Measurements from ENCODE around the gene ITPA. TPM values are rescaled to one million over a fixed set of nuclear protein-coding genes. Genes with fewer than 3 reads are reported as not detected.
A peak's percentile ranks its signal among the peaks of the same experiment; 100 is the strongest.

Gene ITPA
- total and polyA plus RNA-seq, 2 of the 8 experiments (the other 6 are each of a cell fraction or from before 2014, with no cell fraction given): 88.2 to 94.0 TPM

DNA sequence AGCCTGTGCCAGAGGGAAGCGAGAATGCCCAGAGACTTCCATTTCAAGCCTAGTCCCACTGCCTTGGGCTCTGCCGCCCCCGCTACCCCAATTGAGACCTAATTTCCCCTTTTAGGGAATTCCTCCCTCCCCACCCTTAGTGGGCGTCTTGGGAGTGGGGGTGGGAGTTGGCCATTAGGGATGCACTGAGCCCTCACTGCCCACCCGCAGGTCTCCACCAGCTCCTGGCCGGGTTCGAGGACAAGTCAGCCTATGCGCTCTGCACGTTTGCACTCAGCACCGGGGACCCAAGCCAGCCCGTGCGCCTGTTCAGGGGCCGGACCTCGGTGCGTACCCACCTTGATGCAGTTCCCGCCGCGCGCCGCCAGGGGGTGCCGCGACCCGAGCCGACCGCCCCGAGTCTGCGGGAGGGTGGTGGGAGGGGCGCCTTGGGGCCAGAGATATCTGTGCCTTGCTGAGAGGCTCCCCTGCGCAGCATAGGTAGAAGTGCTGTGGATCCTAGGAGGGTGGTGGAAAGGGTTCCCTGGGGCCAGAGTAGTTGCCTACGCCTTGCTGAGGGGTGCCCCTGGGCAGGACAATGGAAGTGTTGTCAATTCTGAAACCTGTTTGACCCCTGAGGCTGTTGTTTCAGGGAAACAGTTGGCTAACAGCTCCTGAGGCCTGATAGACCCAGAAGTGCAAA lies 9.2 kb downstream of the ITPA start:
- 27% methylated on average over 30 of the region's 30 CpGs; no CpG with 5 or more reads in 1 of the 2 experiments for WGBS, 2 experiments (ENCODE audit: extremely low coverage in 1 of 2, insufficient coverage in 1 of 2, insufficient read length in 1 of 2, insufficient replicate concordance in 2 of 2, low coverage in 1 of 2, low lambda C conversion rate in 2 of 2, missing lambda C conversion rate in 1 of 2)
- H3K23ac ChIP-seq (ENCODE audit: insufficient read length): no peak overlapping the region
- H3K27ac ChIP-seq (ENCODE audit: low read depth, low read length): no peak overlapping the region
- CTCF ChIA-PET (ENCODE audit: partially characterized antibody): interaction anchor here (0.6 to 9.5 kb wide), 33 partner anchors 8 to 1873 kb away, joined by 3 to 158 read pairs (median 4); partner anchors contain the start of genes FASTKD5, ITPA and UBOX5
- no peak overlapping the region for H3K4me2 ChIP-seq (ENCODE audit: insufficient read depth in 1 of 2, low read depth in 2 of 2, low read length in 2 of 2)
- H3K27me3 ChIP-seq (replicated peaks in 1 of 4; ENCODE audit: control insufficient read depth in 3 of 4, extremely low read depth in 1 of 4, insufficient read depth in 3 of 4, low read length in 3 of 4): no peaks in the 10 kb centered on the region
- peaks cover 4 to 40% (median 19%) of the 10 kb centered on the region in 4 experiments for H3K36me3 ChIP-seq (ENCODE audit: control insufficient read depth in 2 of 4, insufficient read depth in 4 of 4, low read length in 3 of 4)
- DNase-seq (ENCODE audit: low read depth in 1 of 2, low spot score in 2 of 2) (peak in 1 of 2 experiments; percentile 98), FAIRE-seq (no peak)
- H2AK5ac ChIP-seq (ENCODE audit: low read depth, low read length): no peak overlapping the region
- POLR2A ChIA-PET (ENCODE audit: partially characterized antibody): interaction anchor here (1.2 to 8.7 kb wide), 5 partner anchors 9 to 30 kb away, joined by 3 to 46 read pairs (median 7); partner anchors contain the start of genes ITPA and SLC4A11
- H2BK5ac ChIP-seq (ENCODE audit: low read depth, low read length): no peak overlapping the region; the same call in 1 of the 2 replicates
- no peak overlapping the region for H4K91ac ChIP-seq (replicated peaks; ENCODE audit: insufficient read length, low read length)
- no peaks in the 10 kb centered on the region for H3K9me3 ChIP-seq (ENCODE audit: insufficient read depth in 2 of 2, low read depth in 1 of 2, low read length in 1 of 2)
- H3K79me1 ChIP-seq (ENCODE audit: low read depth, low read length): 0 out of 2 replicates have a peak, but pooled peaks cover 2% of the 10 kb centered on the region
- no peak overlapping the region for H3K14ac ChIP-seq (ENCODE audit: insufficient read length)
- no peaks in the 10 kb centered on the region; the same call in 1 of the 2 replicates for H3K23me2 ChIP-seq (ENCODE audit: low read depth, low read length)
- no peak overlapping the region for H2BK12ac ChIP-seq (ENCODE audit: low read depth, low read length)
- H3K4me1 ChIP-seq (replicated peaks in 1 of 4; ENCODE audit: control insufficient read depth in 3 of 4, insufficient read depth in 4 of 4, low read length in 3 of 4): peaks cover 0 to 2% (median 0%) of the 10 kb centered on the region in 4 experiments; a peak in 2 of 7 replicates
- no peak overlapping the region for H4K5ac ChIP-seq (ENCODE audit: insufficient read length, low read depth, low read length)
- no peak overlapping the region for H2BK20ac ChIP-seq (ENCODE audit: low read length)
- no peak overlapping the region for H3K4ac ChIP-seq (replicated peaks; ENCODE audit: insufficient read length, low read depth, low read length)
- no peak overlapping the region for H2BK15ac ChIP-seq (ENCODE audit: low read length)
- H2AFZ ChIP-seq (ENCODE audit: low read length): no peak overlapping the region
- H4K20me1 ChIP-seq (replicated peaks in 1 of 2; ENCODE audit: control insufficient read depth in 1 of 2, insufficient read depth in 2 of 2, low read length in 2 of 2): peaks cover 0 to under 1% of the 10 kb centered on the region in 2 experiments
- no peak overlapping the region for H4K8ac ChIP-seq (ENCODE audit: extremely low read depth, insufficient read depth, low read length)
- H3K18ac ChIP-seq (ENCODE audit: extremely low read depth, low read length): no peak overlapping the region
- H3K4me3 ChIP-seq (ENCODE audit: extremely low read depth in 1 of 4, insufficient read depth in 2 of 4, low read depth in 3 of 4, low read length in 4 of 4): no peak overlapping the region
- H3K9ac ChIP-seq (replicated peaks in 1 of 4; ENCODE audit: extremely low read depth in 1 of 4, low read depth in 3 of 4, low read length in 3 of 4): no peak overlapping the region
- H2BK120ac ChIP-seq (replicated peaks; ENCODE audit: low read depth, low read length): no peak overlapping the region
- H3K56ac ChIP-seq (replicated peaks; ENCODE audit: insufficient read length, low read depth, low read length): no peak overlapping the region
- H3K79me2 ChIP-seq (ENCODE audit: control insufficient read depth in 1 of 2, insufficient read depth in 2 of 2, low read length in 2 of 2): no peaks in the 10 kb centered on the region
- TF ChIP-seq RAD21 (IDR thresholded peaks at IDR 0.05 in 1 of 2, conservative IDR thresholded peaks at IDR 0.05 in 1 of 2; ENCODE audit: low read depth in 2 of 2, low read length in 2 of 2) (peak; percentile 72 to 88), GABPA (IDR thresholded peaks at IDR 0.05; ENCODE audit: borderline replicate concordance, insufficient read depth, low read length) (peak; percentile 77), EP300 (IDR thresholded peaks at IDR 0.05; ENCODE audit: borderline replicate concordance in 1 of 2, low read depth in 2 of 2, low read length in 2 of 2) (peak in 1 of 2 experiments; percentile 19; a peak in 1 of 3 replicates), BRCA1 (IDR thresholded peaks at IDR 0.05; ENCODE audit: low read depth, low read length) (no peak), YY1 (IDR thresholded peaks at IDR 0.05; ENCODE audit: low read depth, low read length) (0 out of 2 replicates have a peak, but pooled peaks have one; percentile 17), EZH2 (IDR thresholded peaks at IDR 0.05; ENCODE audit: low read depth, low read length, severe bottlenecking) (no peak)
- TF ChIP-seq, protein P1, sequence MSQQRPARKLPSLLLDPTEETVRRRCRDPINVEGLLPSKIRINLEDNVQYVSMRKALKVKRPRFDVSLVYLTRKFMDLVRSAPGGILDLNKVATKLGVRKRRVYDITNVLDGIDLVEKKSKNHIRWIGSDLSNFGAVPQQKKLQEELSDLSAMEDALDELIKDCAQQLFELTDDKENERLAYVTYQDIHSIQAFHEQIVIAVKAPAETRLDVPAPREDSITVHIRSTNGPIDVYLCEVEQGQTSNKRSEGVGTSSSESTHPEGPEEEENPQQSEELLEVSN (IDR thresholded peaks at IDR 0.05): no peak
- TF ChIP-seq, protein P2, sequence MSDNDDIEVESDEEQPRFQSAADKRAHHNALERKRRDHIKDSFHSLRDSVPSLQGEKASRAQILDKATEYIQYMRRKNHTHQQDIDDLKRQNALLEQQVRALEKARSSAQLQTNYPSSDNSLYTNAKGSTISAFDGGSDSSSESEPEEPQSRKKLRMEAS (IDR thresholded peaks at IDR 0.05): peak; percentile 58
